Measurements from ENCODE around the gene NUP153. TPM values are rescaled to one million over a fixed set of nuclear protein-coding genes. Genes with fewer than 3 reads are reported as not detected.

NUP153 gene
- polyA plus RNA-seq, 1 of the 3 experiments (the other 2 are of a cell fraction) = 10.5 TPM

DNA sequence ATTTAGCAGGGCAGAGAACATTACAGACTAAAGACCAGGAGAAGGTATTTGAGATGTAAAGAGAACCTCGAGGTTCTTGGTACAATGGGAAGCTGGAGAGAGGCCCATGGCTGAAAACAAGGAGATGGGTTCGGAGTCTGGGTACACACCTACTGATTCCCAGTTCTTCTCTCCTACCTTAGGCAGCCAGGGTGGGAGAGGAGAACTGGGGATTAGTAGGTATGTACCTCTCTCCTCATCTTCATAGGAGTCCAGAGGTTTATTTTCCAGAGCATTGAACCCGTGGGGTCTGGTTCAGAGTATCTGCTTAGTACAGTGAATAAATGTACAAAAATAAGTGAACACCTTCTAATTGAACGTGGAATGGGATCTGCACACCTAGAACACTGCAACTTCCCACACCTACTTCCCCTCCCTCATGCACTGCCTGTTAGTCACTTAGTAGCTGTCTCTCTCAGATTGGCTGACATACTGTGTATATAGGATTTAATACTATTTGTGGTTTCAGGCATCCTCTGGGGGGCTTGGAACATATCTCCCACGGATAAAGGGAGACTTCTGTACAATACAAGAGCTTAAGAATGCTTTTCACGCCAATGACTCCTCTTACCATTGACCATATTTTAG lies 23.5 kb upstream of the NUP153 start:
- POLR2A ChIA-PET = no interaction called here
- DNase-seq = no peak
- no peaks in the 10 kb centered on the region for H3F3A ChIP-seq (replicated peaks; ENCODE audit: insufficient read depth)
- WGBS (ENCODE audit: low lambda C conversion rate) = 54% methylated on average over 6 of the region's 6 CpGs
- no peaks in the 10 kb centered on the region for H3K36me3 ChIP-seq (replicated peaks in 1 of 2; ENCODE audit: control insufficient read depth in 1 of 2, insufficient read depth in 2 of 2, low read length in 1 of 2)
- no peak overlapping the region for H2AFZ ChIP-seq (ENCODE audit: low read depth)
- no peaks in the 10 kb centered on the region for H3K27me3 ChIP-seq (ENCODE audit: insufficient read depth)
- no peaks in the 10 kb centered on the region for H4K20me1 ChIP-seq (ENCODE audit: insufficient read depth)
- no peak overlapping the region for H3K4me3 ChIP-seq (ENCODE audit: low read depth in 2 of 2, low read length in 1 of 2)
- H3K9ac ChIP-seq = no peak overlapping the region
- H3K79me2 ChIP-seq (ENCODE audit: insufficient read depth) = no peaks in the 10 kb centered on the region
- no peak overlapping the region for H3K4me2 ChIP-seq
- CTCF ChIA-PET = no interaction called here
- H3K4me1 ChIP-seq (ENCODE audit: control insufficient read depth in 1 of 2, insufficient read depth in 2 of 2, low read depth in 1 of 2, low read length in 1 of 2) = peaks cover under 1 to 1% of the 10 kb centered on the region in 2 experiments; a peak in 2 of 4 replicates
- no peaks in the 10 kb centered on the region for H3K9me3 ChIP-seq
- H3K27ac ChIP-seq (ENCODE audit: low read depth in 2 of 2, low read length in 1 of 2) = no peak overlapping the region
- no peak for TF ChIP-seq MAX (IDR thresholded peaks at IDR 0.05; ENCODE audit: low read depth)
- TF ChIP-seq YY1 (IDR thresholded peaks at IDR 0.05; ENCODE audit: low read depth) = no peak
- no peak for TF ChIP-seq IRF3 (IDR thresholded peaks at IDR 0.05; ENCODE audit: low read depth, low read length)
- TF ChIP-seq RFX5 (IDR thresholded peaks at IDR 0.05; ENCODE audit: low read length) = no peak
- no peak for TF ChIP-seq FOSL2 (IDR thresholded peaks at IDR 0.05; ENCODE audit: borderline replicate concordance, low read depth)
- H3K9me2 ChIP-seq = no peaks in the 10 kb centered on the region

DNA sequence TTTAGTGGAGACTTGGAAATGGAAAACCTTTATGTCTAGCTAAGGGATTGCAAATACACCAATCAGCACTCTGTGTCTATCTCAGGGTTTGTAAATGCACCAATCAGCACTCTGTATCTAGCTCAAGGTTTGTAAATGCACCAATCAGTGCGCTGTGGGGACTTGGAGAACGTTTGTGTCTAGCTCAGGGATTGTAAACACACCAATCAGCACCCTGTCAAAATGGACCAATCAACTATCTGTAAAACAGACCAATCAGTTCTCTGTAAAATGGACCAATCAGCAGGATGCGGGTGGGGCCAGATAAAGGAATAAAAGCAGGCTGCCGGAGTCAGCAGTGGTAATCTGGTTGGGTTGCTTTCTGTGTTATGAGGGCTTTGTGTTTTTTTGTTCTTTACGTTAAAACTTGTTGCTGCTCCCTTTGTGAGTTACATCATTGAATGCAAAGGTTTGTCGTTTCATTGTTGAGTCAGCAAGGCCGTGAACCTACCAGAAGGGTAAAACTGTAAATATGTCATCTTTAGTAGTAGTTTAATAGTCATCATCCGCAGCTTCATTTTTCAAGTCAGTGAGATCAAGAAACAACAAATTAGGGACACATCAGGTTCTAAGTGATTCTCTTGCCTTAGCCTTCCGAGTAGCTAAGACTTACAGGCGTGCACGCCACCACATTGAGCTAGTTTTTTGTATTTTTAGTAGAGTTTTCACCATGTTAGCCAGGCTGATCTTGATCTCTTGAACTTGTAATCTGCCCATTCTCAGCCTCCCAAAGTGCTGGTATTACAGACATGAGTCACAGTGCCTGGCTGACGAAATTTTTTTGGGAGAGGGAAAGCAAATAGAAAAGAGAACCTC lies 22.7 kb upstream of the NUP153 start:
- H3K36me3 ChIP-seq (replicated peaks in 1 of 2; ENCODE audit: control insufficient read depth in 1 of 2, insufficient read depth in 2 of 2, low read length in 1 of 2) = no peaks in the 10 kb centered on the region
- no peak overlapping the region for H3K9ac ChIP-seq
- no peaks in the 10 kb centered on the region for H3F3A ChIP-seq (replicated peaks; ENCODE audit: insufficient read depth)
- H3K9me3 ChIP-seq = no peaks in the 10 kb centered on the region
- no peaks in the 10 kb centered on the region for H3K27me3 ChIP-seq (ENCODE audit: insufficient read depth)
- peaks cover 4 to 7% of the 10 kb centered on the region in 2 experiments; a peak in 2 of 4 replicates for H3K4me1 ChIP-seq (ENCODE audit: control insufficient read depth in 1 of 2, insufficient read depth in 2 of 2, low read depth in 1 of 2, low read length in 1 of 2)
- no peaks in the 10 kb centered on the region for H4K20me1 ChIP-seq (ENCODE audit: insufficient read depth)
- ChIA-PET CTCF (no interaction called here), POLR2A (no interaction called here)
- H3K27ac ChIP-seq (ENCODE audit: low read depth in 2 of 2, low read length in 1 of 2) = no peak overlapping the region
- no peak for DNase-seq
- H3K4me3 ChIP-seq (ENCODE audit: low read depth in 2 of 2, low read length in 1 of 2) = no peak overlapping the region
- no peaks in the 10 kb centered on the region for H3K79me2 ChIP-seq (ENCODE audit: insufficient read depth)
- H3K4me2 ChIP-seq = no peak overlapping the region
- H2AFZ ChIP-seq (ENCODE audit: low read depth) = no peak overlapping the region
- 80% methylated on average over 12 of the region's 12 CpGs for WGBS (ENCODE audit: low lambda C conversion rate)
- TF ChIP-seq FOXM1 (IDR thresholded peaks at IDR 0.05; ENCODE audit: low read depth) = no peak
- TF ChIP-seq MEF2A (IDR thresholded peaks at IDR 0.05; ENCODE audit: borderline replicate concordance, low read depth) = no peak
- no peak for TF ChIP-seq IRF3 (IDR thresholded peaks at IDR 0.05; ENCODE audit: low read depth, low read length)
- TF ChIP-seq USF1 (IDR thresholded peaks at IDR 0.05; ENCODE audit: borderline replicate concordance, low read depth) = no peak
- no peak for TF ChIP-seq TCF12 (IDR thresholded peaks at IDR 0.05)
- no peak for TF ChIP-seq FOSL2 (IDR thresholded peaks at IDR 0.05; ENCODE audit: borderline replicate concordance, low read depth)
- no peak for TF ChIP-seq GABPA (IDR thresholded peaks at IDR 0.05; ENCODE audit: low read depth)
- TF ChIP-seq EP300 (IDR thresholded peaks at IDR 0.05; ENCODE audit: borderline replicate concordance in 1 of 2, low read depth in 1 of 2, low read length in 1 of 2) = no peak
- no peaks in the 10 kb centered on the region for H3K9me2 ChIP-seq

Data from SK-N-SH (cell line).